ENCODE measurements around the gene TBC1D22A.

DNA sequence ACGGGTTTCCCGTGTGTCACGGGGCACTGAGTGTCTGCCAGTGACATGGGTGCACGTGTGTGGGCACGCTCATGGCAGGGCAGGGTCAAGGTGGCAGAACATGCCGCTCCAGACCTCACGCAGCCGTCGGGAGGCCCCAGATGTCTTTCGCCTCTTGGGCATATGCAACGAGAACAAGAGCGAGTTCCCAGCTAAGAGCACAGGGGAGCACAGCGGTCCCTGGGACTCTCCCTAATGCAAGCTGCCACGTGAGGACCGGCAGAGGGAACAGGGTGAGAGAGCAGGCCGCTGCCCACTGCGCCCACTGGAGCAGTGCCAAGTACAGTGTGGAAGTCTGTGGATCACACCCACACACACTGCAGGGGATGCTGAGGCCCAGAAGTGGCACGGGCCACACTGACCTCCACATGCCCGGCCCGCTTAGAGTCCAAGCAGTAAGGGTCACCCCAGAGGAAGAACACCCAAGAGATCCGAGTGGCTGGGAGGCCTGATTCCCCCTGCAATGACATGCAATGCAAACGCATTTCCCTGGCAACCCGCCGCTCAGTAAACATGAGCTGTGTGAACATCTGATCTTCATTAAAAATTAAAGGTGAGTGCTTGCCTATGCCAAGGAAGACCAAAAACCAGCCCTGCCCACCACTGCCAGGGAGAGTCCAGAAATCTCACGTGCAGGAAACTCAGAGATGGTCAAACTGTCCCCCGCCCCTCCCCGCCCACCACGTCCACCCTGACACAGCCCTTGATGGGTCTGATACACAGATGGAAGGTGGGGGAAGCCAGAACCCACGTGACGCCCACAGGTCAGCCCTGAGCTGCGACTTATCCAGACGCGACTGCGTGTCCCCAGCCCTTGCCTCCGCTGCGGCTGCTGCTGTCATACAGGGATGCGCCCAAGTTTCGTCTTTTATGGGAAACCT lies 36.1 kb upstream of the TBC1D22A start:
- TF ChIP-seq, protein P1, sequence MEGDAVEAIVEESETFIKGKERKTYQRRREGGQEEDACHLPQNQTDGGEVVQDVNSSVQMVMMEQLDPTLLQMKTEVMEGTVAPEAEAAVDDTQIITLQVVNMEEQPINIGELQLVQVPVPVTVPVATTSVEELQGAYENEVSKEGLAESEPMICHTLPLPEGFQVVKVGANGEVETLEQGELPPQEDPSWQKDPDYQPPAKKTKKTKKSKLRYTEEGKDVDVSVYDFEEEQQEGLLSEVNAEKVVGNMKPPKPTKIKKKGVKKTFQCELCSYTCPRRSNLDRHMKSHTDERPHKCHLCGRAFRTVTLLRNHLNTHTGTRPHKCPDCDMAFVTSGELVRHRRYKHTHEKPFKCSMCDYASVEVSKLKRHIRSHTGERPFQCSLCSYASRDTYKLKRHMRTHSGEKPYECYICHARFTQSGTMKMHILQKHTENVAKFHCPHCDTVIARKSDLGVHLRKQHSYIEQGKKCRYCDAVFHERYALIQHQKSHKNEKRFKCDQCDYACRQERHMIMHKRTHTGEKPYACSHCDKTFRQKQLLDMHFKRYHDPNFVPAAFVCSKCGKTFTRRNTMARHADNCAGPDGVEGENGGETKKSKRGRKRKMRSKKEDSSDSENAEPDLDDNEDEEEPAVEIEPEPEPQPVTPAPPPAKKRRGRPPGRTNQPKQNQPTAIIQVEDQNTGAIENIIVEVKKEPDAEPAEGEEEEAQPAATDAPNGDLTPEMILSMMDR (IDR thresholded peaks at IDR 0.05 in 4 of 5, conservative IDR thresholded peaks at IDR 0.05 in 1 of 5) = no peak
- TF ChIP-seq POLR2A (IDR thresholded peaks at IDR 0.05) = no peak

Data from gastrocnemius medialis (tissue), 4 donors.